GM12892 (cell line): ENCODE results near the gene CDKL2.

ENCODE experiments used
- POLR2A ChIP-seq: IDR thresholded peaks from 2 replicates; pipeline ENCODE4 v1.6.1; 2011; ENCODE audit warnings: low read depth, low read length, control low read depth
- TAF1 ChIP-seq: IDR thresholded peaks from 2 replicates; pipeline ENCODE4 v1.6.1; 2011; ENCODE audit warnings: low read depth, mild to moderate bottlenecking, control low read depth, low read length, borderline replicate concordance

- TF ChIP-seq POLR2A (no peak), TAF1 (no peak)
Observed at GRCh38 chr4:75630937-75631329, 605 bp upstream of the CDKL2 start.
